OCI-LY3 (cell line): ENCODE results near the gene DAZAP1.

ENCODE experiments used
- CTCF ChIP-seq: fragments of 200-600, 300-600 bp; sonication (generic); IDR thresholded peaks from 2 replicates; pipeline ENCODE4 v1.5.1; 2014; ENCODE audit warnings: antibody characterized with exemption, low read length, low read depth
- EZH2phosphoT487 ChIP-seq: fragments of 200-600 bp; shearing (Covaris generic); IDR thresholded peaks from 2 replicates; pipeline ENCODE4 v1.6.1; 2018; ENCODE audit warnings: antibody characterized with exemption, mixed run types, low read depth

- TF ChIP-seq CTCF (no peak), EZH2phosphoT487 (no peak)
Measured at GRCh38 chr19:1397838-1398237, 9.5 kb upstream of the DAZAP1 start.
